HepG2 (cell line): ENCODE measurements around the gene TMBIM6. TPM values are rescaled to one million over a fixed set of nuclear protein-coding genes. Genes with fewer than 3 reads are reported as not detected.

ENCODE experiments used
- BHLHE40 ChIP-seq: IDR thresholded peaks from 2 replicates; pipeline ENCODE4 v1.6.1; 2011; ENCODE audit warnings: low read length, improper control_type of control experiment
- BRD4 ChIP-seq: sonication (generic); formaldehyde crosslinking; IDR thresholded peaks from 2 replicates; pipeline ENCODE4 v1.4.0; 2020; ENCODE audit warnings: missing genetic modification reagents
- CEBPG ChIP-seq: IDR thresholded peaks from 2 replicates; pipeline ENCODE4 v1.6.1; 2016
- HMGXB4 ChIP-seq, 2 experiments: sonication (generic) in 1 of 2; formaldehyde crosslinking in 1 of 2; IDR thresholded peaks; 2 replicates each; pipeline versions ENCODE4 v1.4.0 to v1.6.1; 2018 to 2020; ENCODE audit warnings: missing genetic modification reagents in 2 of 2, borderline replicate concordance in 1 of 2, low read depth in 1 of 2, mild to moderate bottlenecking in 1 of 2, missing biosample characterization in 1 of 2
- HOXA5 ChIP-seq: sonication (generic); formaldehyde crosslinking; IDR thresholded peaks from 2 replicates; pipeline ENCODE4 v1.4.0; 2020; ENCODE audit warnings: missing genetic modification reagents
- LCORL ChIP-seq, 2 experiments: fragments of 450-650 bp in 1 of 2; sonication (generic) in 1 of 2; formaldehyde crosslinking in 1 of 2; IDR thresholded peaks; 2 replicates each; pipeline versions ENCODE4 v1.5.0 to v1.6.1; 2017 to 2020; ENCODE audit warnings: antibody characterized with exemption in 1 of 2, missing genetic modification reagents in 1 of 2
- MED1 ChIP-seq: sonication (generic); formaldehyde crosslinking; IDR thresholded peaks from 2 replicates; pipeline ENCODE4 v1.4.0; 2020; ENCODE audit warnings: missing genetic modification reagents
- PAXIP1 ChIP-seq: sonication (generic); formaldehyde crosslinking; conservative IDR thresholded peaks from 2 replicates; pipeline ENCODE4 v1.4.0; 2020; ENCODE audit warnings: mild to moderate bottlenecking, missing genetic modification reagents, moderate library complexity
- SAP130 ChIP-seq: IDR thresholded peaks from 2 replicates; pipeline ENCODE4 v1.6.1; 2016; ENCODE audit warnings: low read depth
- ZFP36L1 ChIP-seq: sonication (generic); formaldehyde crosslinking; IDR thresholded peaks from 2 replicates; pipeline ENCODE4 v1.8.0; 2022; ENCODE audit warnings: mild to moderate bottlenecking, missing genetic modification reagents, moderate library complexity
- ZFY ChIP-seq: sonication (generic); formaldehyde crosslinking; IDR thresholded peaks from 2 replicates; pipeline ENCODE4 v1.4.0; 2020; ENCODE audit warnings: missing genetic modification reagents
- ZNF292 ChIP-seq: sonication (generic); formaldehyde crosslinking; IDR thresholded peaks from 2 replicates; pipeline ENCODE4 v1.8.1; 2022; ENCODE audit warnings: mild to moderate bottlenecking, low read depth, missing genetic modification reagents, borderline replicate concordance
- ZNF33B ChIP-seq: sonication (generic); formaldehyde crosslinking; IDR thresholded peaks from 2 replicates; pipeline ENCODE4 v1.5.1; 2020; ENCODE audit warnings: mild to moderate bottlenecking, missing genetic modification reagents
- ZNF556 ChIP-seq: sonication (generic); formaldehyde crosslinking; IDR thresholded peaks from 2 replicates; pipeline ENCODE4 v1.4.0; 2020; ENCODE audit warnings: mild to moderate bottlenecking, missing genetic modification reagents, borderline replicate concordance
- ZNF7 ChIP-seq: IDR thresholded peaks from 2 replicates; pipeline ENCODE4 v1.6.1; 2016; ENCODE audit warnings: missing biosample characterization, missing genetic modification reagents
- ZNF703 ChIP-seq: sonication (generic); formaldehyde crosslinking; IDR thresholded peaks from 2 replicates; pipeline ENCODE4 v1.5.1; 2020; ENCODE audit warnings: missing genetic modification reagents, mild to moderate bottlenecking, moderate library complexity, borderline replicate concordance
- polyA plus RNA-seq, 8 experiments: library from polyadenylated mRNA; depleted of rRNA in 3 of 8; stranded (reverse) in 7 of 8; unstranded in 1 of 8; fragments of >200 nt; fragmentation: Illumina TruSeq in 4 of 8; extraction: Trizol in 4 of 8; gene quantifications; 2 replicates each; pipeline versions ENCODE4 v1.2.1 to v1.2.3, GENCODE V29; 2011 to 2016; ENCODE audit warnings: low read depth in 4 of 8, missing spikeins in 1 of 8, mixed read lengths in 1 of 8; ENCODE audit not compliant: insufficient read depth in 1 of 8
- total RNA-seq, 5 experiments: library from RNA; depleted of rRNA; stranded (reverse); fragments of >200 nt; fragmentation: Illumina TruSeq; extraction: Trizol; gene quantifications; 2 replicates each; pipeline ENCODE4 v1.2.3, GENCODE V29; 2016; ENCODE audit warnings: low read depth in 1 of 5
- TF ChIP-seq, protein P1 (sequence below): sonication (generic); formaldehyde crosslinking; IDR thresholded peaks from 2 replicates; pipeline ENCODE4 v1.8.0; 2022; ENCODE audit warnings: missing genetic modification reagents, low read depth, mild to moderate bottlenecking, borderline replicate concordance
- TF ChIP-seq, protein P2 (sequence below): sonication (generic); formaldehyde crosslinking; IDR thresholded peaks from 2 replicates; pipeline ENCODE4 v1.4.0; 2020; ENCODE audit warnings: missing genetic modification reagents
- TF ChIP-seq, protein P3 (sequence below): IDR thresholded peaks from 2 replicates; pipeline ENCODE4 v1.6.1; 2016; ENCODE audit warnings: low read depth, borderline replicate concordance

Gene TMBIM6
- total and polyA plus RNA-seq, 2 of the 13 experiments (the other 11 are each of a cell fraction or from before 2014, with no cell fraction given): 412 to 468 TPM

GRCh38 chr12:49740930-49741881, at the start of gene TMBIM6 (continued):
- TF ChIP-seq, protein P1, sequence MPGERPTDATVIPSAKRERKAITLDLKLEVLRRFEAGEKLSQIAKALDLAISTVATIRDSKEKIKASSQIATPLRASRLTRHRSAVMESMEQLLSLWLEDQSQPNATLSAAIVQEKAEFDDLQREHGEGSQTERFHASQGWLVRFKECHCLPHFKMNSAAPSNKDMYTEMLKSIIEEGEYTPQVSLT (CRISPR knock-in tag): no peak
- TF ChIP-seq, protein P2, sequence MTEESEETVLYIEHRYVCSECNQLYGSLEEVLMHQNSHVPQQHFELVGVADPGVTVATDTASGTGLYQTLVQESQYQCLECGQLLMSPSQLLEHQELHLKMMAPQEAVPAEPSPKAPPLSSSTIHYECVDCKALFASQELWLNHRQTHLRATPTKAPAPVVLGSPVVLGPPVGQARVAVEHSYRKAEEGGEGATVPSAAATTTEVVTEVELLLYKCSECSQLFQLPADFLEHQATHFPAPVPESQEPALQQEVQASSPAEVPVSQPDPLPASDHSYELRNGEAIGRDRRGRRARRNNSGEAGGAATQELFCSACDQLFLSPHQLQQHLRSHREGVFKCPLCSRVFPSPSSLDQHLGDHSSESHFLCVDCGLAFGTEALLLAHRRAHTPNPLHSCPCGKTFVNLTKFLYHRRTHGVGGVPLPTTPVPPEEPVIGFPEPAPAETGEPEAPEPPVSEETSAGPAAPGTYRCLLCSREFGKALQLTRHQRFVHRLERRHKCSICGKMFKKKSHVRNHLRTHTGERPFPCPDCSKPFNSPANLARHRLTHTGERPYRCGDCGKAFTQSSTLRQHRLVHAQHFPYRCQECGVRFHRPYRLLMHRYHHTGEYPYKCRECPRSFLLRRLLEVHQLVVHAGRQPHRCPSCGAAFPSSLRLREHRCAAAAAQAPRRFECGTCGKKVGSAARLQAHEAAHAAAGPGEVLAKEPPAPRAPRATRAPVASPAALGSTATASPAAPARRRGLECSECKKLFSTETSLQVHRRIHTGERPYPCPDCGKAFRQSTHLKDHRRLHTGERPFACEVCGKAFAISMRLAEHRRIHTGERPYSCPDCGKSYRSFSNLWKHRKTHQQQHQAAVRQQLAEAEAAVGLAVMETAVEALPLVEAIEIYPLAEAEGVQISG (CRISPR knock-in tag): peak; percentile 76
- TF ChIP-seq SAP130 (CRISPR knock-in tag): peak; percentile 90
- TF ChIP-seq HMGXB4 (CRISPR knock-in tag; IDR thresholded peaks at IDR 0.05; ENCODE audit: borderline replicate concordance in 1 of 2, low read depth in 1 of 2): peak; percentile 88 to 90
- TF ChIP-seq PAXIP1 (CRISPR knock-in tag): peak; percentile 56
- TF ChIP-seq ZFP36L1 (CRISPR knock-in tag): no peak
- TF ChIP-seq BRD4 (CRISPR knock-in tag): peak; percentile 59
- peak; percentile 70; the same call in 1 of the 2 replicates for TF ChIP-seq HOXA5 (CRISPR knock-in tag)
- TF ChIP-seq, protein P3, sequence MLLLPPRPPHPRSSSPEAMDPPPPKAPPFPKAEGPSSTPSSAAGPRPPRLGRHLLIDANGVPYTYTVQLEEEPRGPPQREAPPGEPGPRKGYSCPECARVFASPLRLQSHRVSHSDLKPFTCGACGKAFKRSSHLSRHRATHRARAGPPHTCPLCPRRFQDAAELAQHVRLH (CRISPR knock-in tag): peak; percentile 61
- TF ChIP-seq ZNF33B (CRISPR knock-in tag): peak; percentile 64; the same call in 1 of the 2 replicates
- TF ChIP-seq ZNF7 (CRISPR knock-in tag): no peak
- TF ChIP-seq LCORL (IDR thresholded peaks at IDR 0.05): no peak
- TF ChIP-seq LCORL (CRISPR knock-in tag; IDR thresholded peaks at IDR 0.05): peak; percentile 92
- TF ChIP-seq ZNF556 (CRISPR knock-in tag): peak; percentile 44; the same call in 1 of the 2 replicates
- TF ChIP-seq ZNF292 (CRISPR knock-in tag): no peak
- no peak for TF ChIP-seq ZNF703 (CRISPR knock-in tag)
- TF ChIP-seq CEBPG (CRISPR knock-in tag): 0 out of 2 replicates have a peak, but pooled peaks have one; percentile 8
- peak; percentile 94 for TF ChIP-seq ZFY
- TF ChIP-seq BHLHE40: no peak
- TF ChIP-seq MED1 (CRISPR knock-in tag): peak; percentile 75; the same call in 1 of the 2 replicates
